Smooth muscle cell (in vitro differentiated cells): Measurements from ENCODE around the gene UTP4. TPM values are rescaled to one million over a fixed set of nuclear protein-coding genes. Genes with fewer than 3 reads are reported as not detected.

ENCODE experiments used
- DNase-seq: peaks from one replicate; lab custom pipeline; 2025; ENCODE audit not compliant: unreplicated experiment; lab: John Stamatoyannopoulos, UW
- H2AFZ ChIP-seq: fragments of 200-600 bp; sonication (generic); 2 replicates; pipeline ENCODE4 v1.6.0; 2016; ENCODE audit warnings: antibody characterized with exemption, low read depth, mild to moderate bottlenecking
- H3F3A ChIP-seq: fragments of 200-600 bp; sonication (generic); 2 replicates; pipeline ENCODE4 v1.6.0; 2017; ENCODE audit warnings: antibody characterized with exemption, low read depth
- H3K27ac ChIP-seq: fragments of 200-600 bp; sonication (generic); 2 replicates; pipeline ENCODE4 v1.5.1; 2016; ENCODE audit warnings: low read depth, mild to moderate bottlenecking
- H3K27me3 ChIP-seq: fragments of 200-600 bp; sonication (generic); 2 replicates; pipeline ENCODE4 v1.6.1; 2016; ENCODE audit warnings: low read depth, mild to moderate bottlenecking
- H3K36me3 ChIP-seq: fragments of 200-600 bp; sonication (generic); 2 replicates; pipeline ENCODE4 v1.5.1; 2016; ENCODE audit warnings: low read depth
- H3K4me1 ChIP-seq: fragments of 200-600 bp; sonication (generic); 2 replicates; pipeline ENCODE4 v1.5.1; 2016; ENCODE audit warnings: low read depth
- H3K4me2 ChIP-seq: fragments of 200-600 bp; sonication (generic); 2 replicates; pipeline ENCODE4 v1.6.0; 2016; ENCODE audit warnings: mild to moderate bottlenecking
- H3K4me3 ChIP-seq: fragments of 200-600 bp; sonication (generic); 2 replicates; pipeline ENCODE4 v1.5.1; 2016; ENCODE audit warnings: mild to moderate bottlenecking
- H3K79me2 ChIP-seq: fragments of 200-600 bp; sonication (generic); 2 replicates; pipeline ENCODE4 v1.6.0; 2016; ENCODE audit warnings: low read depth, mild to moderate bottlenecking
- H3K9ac ChIP-seq: fragments of 200-600 bp; sonication (generic); 2 replicates; pipeline ENCODE4 v1.6.0; 2016; ENCODE audit warnings: low read depth
- H3K9me3 ChIP-seq: fragments of 200-600 bp; sonication (generic); replicated peaks from 2 replicates; pipeline ENCODE4 v1.5.1; 2016; ENCODE audit warnings: low read depth
- H4K20me1 ChIP-seq: fragments of 200-600 bp; sonication (generic); 2 replicates; pipeline ENCODE4 v1.6.0; 2016; ENCODE audit warnings: low read depth
- WGBS: methylation state at CpG from one replicate; pipeline ENCODE4 v1.1.7; 2016; ENCODE audit warnings: low lambda C conversion rate; 5-methylcytosine and 5-hydroxymethylcytosine counted together
- polyA plus RNA-seq: library from polyadenylated mRNA; unstranded; fragments of >200 nt; fragmentation: Nextera tagmentation; extraction: Ambion mirVana; gene quantifications from 2 replicates; pipeline ENCODE4 v1.2.1, GENCODE V29; 2016
- total RNA-seq: library from RNA; depleted of rRNA; stranded (reverse); fragments of >200 nt; gene quantifications from 2 replicates; pipeline ENCODE4 v1.2.3, GENCODE V29; 2014
- TF ChIP-seq, protein P1 (sequence below): fragments of 200-600 bp; sonication (generic); IDR thresholded peaks from 2 replicates; pipeline ENCODE4 v1.5.1; 2017; ENCODE audit warnings: borderline replicate concordance, mild to moderate bottlenecking, antibody characterized with exemption; ENCODE audit not compliant: insufficient read depth, poor library complexity, severe bottlenecking

UTP4 gene
- total and polyA plus RNA-seq, 2 experiments from 2014 or later = 20.4 to 29.0 TPM

DNA sequence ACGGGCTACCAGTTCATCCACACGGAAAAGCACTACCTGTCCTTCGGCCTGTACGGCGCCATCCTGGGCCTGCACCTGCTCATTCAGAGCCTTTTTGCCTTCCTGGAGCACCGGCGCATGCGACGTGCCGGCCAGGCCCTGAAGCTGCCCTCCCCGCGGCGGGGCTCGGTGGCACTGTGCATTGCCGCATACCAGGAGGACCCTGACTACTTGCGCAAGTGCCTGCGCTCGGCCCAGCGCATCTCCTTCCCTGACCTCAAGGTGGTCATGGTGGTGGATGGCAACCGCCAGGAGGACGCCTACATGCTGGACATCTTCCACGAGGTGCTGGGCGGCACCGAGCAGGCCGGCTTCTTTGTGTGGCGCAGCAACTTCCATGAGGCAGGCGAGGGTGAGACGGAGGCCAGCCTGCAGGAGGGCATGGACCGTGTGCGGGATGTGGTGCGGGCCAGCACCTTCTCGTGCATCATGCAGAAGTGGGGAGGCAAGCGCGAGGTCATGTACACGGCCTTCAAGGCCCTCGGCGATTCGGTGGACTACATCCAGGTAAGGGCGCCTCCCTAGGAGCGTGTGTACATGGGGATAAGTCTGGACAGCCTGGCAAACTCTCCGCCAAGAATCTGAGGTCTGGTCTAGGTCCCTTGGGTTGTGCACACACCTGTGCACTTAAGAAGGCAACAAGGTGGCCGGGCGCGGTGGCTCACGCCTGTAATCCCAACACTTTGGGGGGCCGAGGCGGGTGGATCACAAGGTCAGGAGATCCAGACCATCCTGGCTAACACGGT, 22.8 kb upstream of the UTP4 start:
- peaks cover 43% of the 10 kb centered on the region for H3K27me3 ChIP-seq
- WGBS = 97% methylated on average over 45 of the region's 48 CpGs
- no peak overlapping the region for H2AFZ ChIP-seq
- H3K4me3 ChIP-seq = no peak overlapping the region
- peaks cover 62% of the 10 kb centered on the region for H4K20me1 ChIP-seq
- H3K79me2 ChIP-seq = no peaks in the 10 kb centered on the region
- TF ChIP-seq, protein P1, sequence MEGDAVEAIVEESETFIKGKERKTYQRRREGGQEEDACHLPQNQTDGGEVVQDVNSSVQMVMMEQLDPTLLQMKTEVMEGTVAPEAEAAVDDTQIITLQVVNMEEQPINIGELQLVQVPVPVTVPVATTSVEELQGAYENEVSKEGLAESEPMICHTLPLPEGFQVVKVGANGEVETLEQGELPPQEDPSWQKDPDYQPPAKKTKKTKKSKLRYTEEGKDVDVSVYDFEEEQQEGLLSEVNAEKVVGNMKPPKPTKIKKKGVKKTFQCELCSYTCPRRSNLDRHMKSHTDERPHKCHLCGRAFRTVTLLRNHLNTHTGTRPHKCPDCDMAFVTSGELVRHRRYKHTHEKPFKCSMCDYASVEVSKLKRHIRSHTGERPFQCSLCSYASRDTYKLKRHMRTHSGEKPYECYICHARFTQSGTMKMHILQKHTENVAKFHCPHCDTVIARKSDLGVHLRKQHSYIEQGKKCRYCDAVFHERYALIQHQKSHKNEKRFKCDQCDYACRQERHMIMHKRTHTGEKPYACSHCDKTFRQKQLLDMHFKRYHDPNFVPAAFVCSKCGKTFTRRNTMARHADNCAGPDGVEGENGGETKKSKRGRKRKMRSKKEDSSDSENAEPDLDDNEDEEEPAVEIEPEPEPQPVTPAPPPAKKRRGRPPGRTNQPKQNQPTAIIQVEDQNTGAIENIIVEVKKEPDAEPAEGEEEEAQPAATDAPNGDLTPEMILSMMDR = no peak
- no peaks in the 10 kb centered on the region for H3K9me3 ChIP-seq
- H3K4me1 ChIP-seq = peaks cover 17% of the 10 kb centered on the region
- H3K4me2 ChIP-seq = no peak overlapping the region
- no peak overlapping the region for H3K27ac ChIP-seq
- DNase-seq = no peak
- H3K36me3 ChIP-seq = no peaks in the 10 kb centered on the region
- no peak overlapping the region for H3K9ac ChIP-seq
- peaks cover 3% of the 10 kb centered on the region for H3F3A ChIP-seq

DNA sequence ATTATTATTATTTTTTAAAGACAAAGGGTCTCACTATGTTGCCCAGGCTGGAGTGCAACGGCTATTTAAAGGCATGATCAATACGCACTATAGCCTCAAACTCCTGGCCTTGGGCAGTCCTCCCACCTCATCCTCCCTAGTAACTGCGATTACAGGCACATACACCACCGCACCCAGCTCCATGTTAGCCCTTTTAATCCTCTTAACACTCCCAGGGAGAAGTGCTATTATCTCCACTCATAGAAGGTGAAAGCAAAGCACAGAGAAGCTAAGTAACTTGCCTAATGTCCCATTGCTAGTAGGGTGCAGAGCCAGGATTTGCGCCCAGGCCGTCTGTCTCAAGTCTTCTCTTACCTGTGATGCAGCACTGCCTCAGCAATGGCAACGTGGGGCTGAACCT, 22.0 kb upstream of the UTP4 start:
- Histone ChIP-seq H3K4me2 (no peak overlapping the region), H3F3A (no peaks in the 10 kb centered on the region), H3K9me3 (no peaks in the 10 kb centered on the region), H3K4me3 (no peak overlapping the region), H3K27me3 (peaks cover 37% of the 10 kb centered on the region), H3K36me3 (no peaks in the 10 kb centered on the region), H3K79me2 (no peaks in the 10 kb centered on the region), H3K27ac (no peak overlapping the region), H4K20me1 (peaks cover 66% of the 10 kb centered on the region), H3K4me1 (peaks cover 14% of the 10 kb centered on the region), H2AFZ (no peak overlapping the region), H3K9ac (no peak overlapping the region)
- TF ChIP-seq, protein P1 = no peak
- DNase-seq = no peak
- 97% methylated on average over 7 of the region's 7 CpGs for WGBS

DNA sequence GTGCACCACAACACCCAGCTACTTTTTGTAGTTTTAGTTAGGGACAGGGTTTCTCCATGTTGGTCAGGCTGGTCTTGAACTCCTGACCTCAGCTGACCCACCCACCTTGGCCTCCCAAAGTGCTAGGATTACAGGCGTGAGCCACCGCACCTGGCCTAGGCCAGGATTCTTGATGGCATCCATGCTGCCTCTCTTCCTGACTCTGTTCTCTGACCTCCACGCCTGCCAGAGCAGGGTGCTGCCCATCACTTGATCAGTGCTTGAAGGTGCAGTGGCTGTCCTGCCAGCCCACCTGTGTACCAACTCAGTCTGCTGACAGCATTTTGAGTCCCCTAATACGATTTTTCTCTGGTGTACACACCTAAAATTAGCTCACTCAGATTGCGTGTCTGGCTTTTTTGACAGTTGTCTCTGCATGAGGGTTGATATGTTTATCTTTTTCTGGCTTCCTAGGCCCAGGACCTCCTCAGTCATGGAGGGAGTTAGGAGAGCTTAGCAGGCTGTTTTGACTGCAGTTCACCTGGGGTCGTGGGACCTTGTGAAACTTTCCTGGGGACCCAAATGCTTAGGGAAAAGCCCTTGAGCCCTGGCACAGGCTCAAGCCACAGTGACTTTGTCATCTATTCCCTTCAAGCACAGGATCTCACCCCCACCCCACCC, 21.1 kb upstream of the UTP4 start:
- Histone ChIP-seq H3K27me3 (peaks cover 30% of the 10 kb centered on the region), H3K4me1 (peaks cover 14% of the 10 kb centered on the region), H3F3A (no peaks in the 10 kb centered on the region), H3K36me3 (no peaks in the 10 kb centered on the region), H3K4me2 (no peak overlapping the region), H4K20me1 (peaks cover 71% of the 10 kb centered on the region), H3K27ac (no peak overlapping the region), H3K9ac (no peak overlapping the region), H2AFZ (no peak overlapping the region), H3K9me3 (no peaks in the 10 kb centered on the region), H3K4me3 (no peak overlapping the region), H3K79me2 (no peaks in the 10 kb centered on the region)
- TF ChIP-seq, protein P1 = no peak
- WGBS = 92% methylated on average over 6 of the region's 6 CpGs
- no peak for DNase-seq
